HUDEP-2 (cell line): ENCODE measurements around the gene CDK17.

Experiments
- DNase-seq, 76 experiments: peaks; one replicate each; lab custom pipeline; 2025; ENCODE audit not compliant: unreplicated experiment in 76 of 76; lab: John Stamatoyannopoulos, UW

CDK17 gene

GRCh38 chr12:96274331-96274730 is 125.9 kb downstream of the CDK17 start:
- no peak for DNase-seq

GRCh38 chr12:96271469-96272199 is 128.6 kb downstream of the CDK17 start:
- no peak for DNase-seq

- DNase-seq: no peak
Measured at GRCh38 chr12:96266238-96266637, 134.0 kb downstream of the CDK17 start.

GRCh38 chr12:96265836-96266235 is 134.4 kb downstream of the CDK17 start:
- no peak for DNase-seq

- no peak for DNase-seq
Measured at GRCh38 chr12:96265400-96265799, 134.8 kb downstream of the CDK17 start.

GRCh38 chr12:96263449-96263902 is 136.8 kb downstream of the CDK17 start:
- no peak for DNase-seq

GRCh38 chr12:96261557-96261956 is 138.7 kb downstream of the CDK17 start:
- DNase-seq: no peak

GRCh38 chr12:96260644-96261043 is 139.6 kb downstream of the CDK17 start:
- DNase-seq: no peak

- DNase-seq: no peak
Measured at GRCh38 chr12:96260231-96260630, 140.0 kb downstream of the CDK17 start.

GRCh38 chr12:96258104-96258961 is 141.9 kb downstream of the CDK17 start:
- no peak for DNase-seq

GRCh38 chr12:96257550-96258103 is 142.6 kb downstream of the CDK17 start:
- DNase-seq: no peak

GRCh38 chr12:96256672-96257361 is 143.4 kb downstream of the CDK17 start:
- DNase-seq: no peak

GRCh38 chr12:96255077-96255476 is 145.2 kb downstream of the CDK17 start:
- no peak for DNase-seq

GRCh38 chr12:96250119-96250685 is 150.0 kb downstream of the CDK17 start:
- DNase-seq: no peak

GRCh38 chr12:96249196-96250118 is 150.8 kb downstream of the CDK17 start:
- DNase-seq: no peak

- DNase-seq: no peak
Measured at GRCh38 chr12:96248136-96248931, 151.9 kb downstream of the CDK17 start.

GRCh38 chr12:96247563-96247962 is 152.7 kb downstream of the CDK17 start:
- no peak for DNase-seq

GRCh38 chr12:96246926-96247505 is 153.2 kb downstream of the CDK17 start:
- no peak for DNase-seq
